Thyroid gland (tissue), 4 donors: Measurements from ENCODE around the gene COL3A1. TPM values are rescaled to one million over a fixed set of nuclear protein-coding genes. Genes with fewer than 3 reads are reported as not detected.

Experiments
- DNase-seq, 2 donors: peaks; one replicate each; pipeline ENCODE4 v3.0.0-alpha.2; 2019
- H3K27ac ChIP-seq, 3 donors: fragments of 200-600 bp; sonication (generic); 1 replicate in 2 of 3; 2 replicates in 1 of 3; pipeline ENCODE4 v1.5.1; 2016 to 2019; ENCODE audit warnings: mild to moderate bottlenecking in 1 of 3, moderate library complexity in 1 of 3
- H3K27me3 ChIP-seq: fragments of 200-600 bp; sonication (generic); one replicate; pipeline ENCODE4 v1.5.1; 2019
- H3K36me3 ChIP-seq, 2 donors: fragments of 200-600 bp; sonication (generic); one replicate each; pipeline ENCODE4 v1.5.1; 2016 to 2019
- H3K4me1 ChIP-seq, 2 donors: fragments of 200-600 bp; sonication (generic); one replicate each; pipeline ENCODE4 v1.5.1; 2017 to 2019
- H3K4me3 ChIP-seq, 3 donors: fragments of 200-600 bp; sonication (generic); replicated peaks in 1 of 3; 1 replicate in 2 of 3; 2 replicates in 1 of 3; pipeline ENCODE4 v1.5.1; 2016; ENCODE audit warnings: mild to moderate bottlenecking in 1 of 3
- H3K9me3 ChIP-seq: fragments of 200-600 bp; sonication (generic); one replicate; pipeline ENCODE4 v1.5.1; 2017
- CTCF ChIP-seq, 6 experiments: fragments of 200-600 bp in 3 of 6; fragments of 450-650 bp in 3 of 6; sonication (generic) in 3 of 6; IDR thresholded peaks; one replicate each; pipeline ENCODE4 v1.5.1; 2016 to 2019; ENCODE audit warnings: antibody characterized with exemption in 6 of 6, mild to moderate bottlenecking in 2 of 6, inconsistent platforms in 1 of 6, moderate library complexity in 1 of 6
- POLR2A ChIP-seq, 2 donors: fragments of 450-650 bp; IDR thresholded peaks; one replicate each; pipeline ENCODE4 v1.6.1; 2017; ENCODE audit warnings: antibody characterized with exemption in 2 of 2, mild to moderate bottlenecking in 2 of 2, moderate library complexity in 1 of 2
- WGBS, 2 donors: methylation state at CpG; one replicate each; pipeline ENCODE4 v1.1.5; 2017; 5-methylcytosine and 5-hydroxymethylcytosine counted together
- intact Hi-C: fragments of 100-400 bp; cut with DNase I; formaldehyde crosslinking; loops from one replicate; pipeline ENCODE4 v1.15.1; 2023
- total RNA-seq, 4 donors: library from RNA; depleted of rRNA; stranded (reverse); fragments of >200 nt; gene quantifications; one replicate each; pipeline ENCODE4 v1.2.3, GENCODE V29; 2016

Gene COL3A1
- total RNA-seq, 4 donors from 2014 or later: 36.4 to 151 (median 62.3) TPM

- Histone ChIP-seq H3K27me3 (no peaks in the 10 kb centered on the region), H3K4me3 (no peak overlapping the region), H3K36me3 (no peaks in the 10 kb centered on the region), H3K27ac (peak overlapping the region in 1 of 3 donors; percentile 6), H3K4me1 (no peaks in the 10 kb centered on the region), H3K9me3 (no peaks in the 10 kb centered on the region)
- TF ChIP-seq POLR2A (IDR thresholded peaks at IDR 0.05) (no peak), CTCF (IDR thresholded peaks at IDR 0.05) (no peak)
- WGBS, 2 donors: 92 to 93% methylated on average over 3 of the region's 3 CpGs
- DNase-seq: no peak
- intact Hi-C loops: no loop called here
Observed at GRCh38 chr2:188966728-188967440, 7.3 kb upstream of the COL3A1 start.

- peak overlapping the region in 1 of 3 donors; percentile 39 for H3K27ac ChIP-seq
- no peaks in the 10 kb centered on the region for H3K4me1 ChIP-seq
- no peak for DNase-seq
- H3K9me3 ChIP-seq: no peaks in the 10 kb centered on the region
- TF ChIP-seq CTCF (IDR thresholded peaks at IDR 0.05): no peak
- no peak for TF ChIP-seq POLR2A (IDR thresholded peaks at IDR 0.05)
- no peaks in the 10 kb centered on the region for H3K27me3 ChIP-seq
- intact Hi-C loops: no loop called here
- no peak overlapping the region for H3K4me3 ChIP-seq
- WGBS, 2 donors: 72 to 83% methylated on average over 3 of the region's 3 CpGs
- no peaks in the 10 kb centered on the region for H3K36me3 ChIP-seq
Observed at GRCh38 chr2:188969236-188969635, 4.9 kb upstream of the COL3A1 start.

- intact Hi-C loops: no loop called here
- H3K4me1 ChIP-seq: no peaks in the 10 kb centered on the region
- no peaks in the 10 kb centered on the region for H3K9me3 ChIP-seq
- H3K27ac ChIP-seq: peak overlapping the region in 2 of 3 donors; percentile 8 to 39
- no peaks in the 10 kb centered on the region for H3K36me3 ChIP-seq
- DNase-seq: no peak
- H3K27me3 ChIP-seq: no peaks in the 10 kb centered on the region
- no peak for TF ChIP-seq POLR2A (IDR thresholded peaks at IDR 0.05)
- TF ChIP-seq CTCF (IDR thresholded peaks at IDR 0.05): no peak
- no peak overlapping the region for H3K4me3 ChIP-seq
- 85 to 88% methylated on average over 2 of the region's 2 CpGs for WGBS, 2 donors
Observed at GRCh38 chr2:188969651-188970050, 4.5 kb upstream of the COL3A1 start.

- H3K36me3 ChIP-seq: no peaks in the 10 kb centered on the region
- intact Hi-C loops: no loop called here
- DNase-seq: no peak
- H3K4me1 ChIP-seq: no peaks in the 10 kb centered on the region
- H3K9me3 ChIP-seq: no peaks in the 10 kb centered on the region
- 78 to 86% methylated on average over 1 of the region's 1 CpG for WGBS, 2 donors
- no peak for TF ChIP-seq POLR2A (IDR thresholded peaks at IDR 0.05)
- no peak for TF ChIP-seq CTCF (IDR thresholded peaks at IDR 0.05)
- no peaks in the 10 kb centered on the region for H3K27me3 ChIP-seq
- H3K27ac ChIP-seq: peak overlapping the region in 2 of 3 donors; percentile 8 to 39
- H3K4me3 ChIP-seq: no peak overlapping the region
Observed at GRCh38 chr2:188970211-188970610, 4.0 kb upstream of the COL3A1 start.

- no peak for DNase-seq
- TF ChIP-seq CTCF (IDR thresholded peaks at IDR 0.05) (no peak), POLR2A (IDR thresholded peaks at IDR 0.05) (no peak)
- intact Hi-C loops: no loop called here
- Histone ChIP-seq H3K27me3 (no peaks in the 10 kb centered on the region), H3K4me1 (no peaks in the 10 kb centered on the region), H3K36me3 (no peaks in the 10 kb centered on the region), H3K4me3 (no peak overlapping the region), H3K27ac (no peak overlapping the region), H3K9me3 (no peaks in the 10 kb centered on the region)
- WGBS, 2 donors: 73 to 90% methylated on average over 1 of the region's 1 CpG
Observed at GRCh38 chr2:188971432-188971861, 2.7 kb upstream of the COL3A1 start.
